H1 (cell line): ENCODE results near the gene BBX. TPM values are rescaled to one million over a fixed set of nuclear protein-coding genes. Genes with fewer than 3 reads are reported as not detected.

Source experiments
- RBBP5 ChIP-seq: IDR thresholded peaks from 2 replicates; pipeline ENCODE4 v1.7.1; 2012; ENCODE audit warnings: low read depth, mild to moderate bottlenecking, inconsistent platforms, low read length, moderate library complexity, borderline replicate concordance
- polyA plus RNA-seq, 7 experiments: library from polyadenylated mRNA; depleted of rRNA in 3 of 7; stranded (reverse) in 5 of 7; unstranded in 2 of 7; fragments of >200 nt in 5 of 7; fragments of 200-250 nt in 2 of 7; gene quantifications; 1 replicate in 5 of 7; 2 replicates in 1 of 7; 4 replicates in 1 of 7; pipeline versions ENCODE4 v1.2.1 to v1.2.3, GENCODE V29; 2011 to 2013; ENCODE audit warnings: missing spikeins in 2 of 7, mixed read lengths in 2 of 7
- total RNA-seq: library from RNA; stranded (reverse); fragmentation: NEBNext Ultra II Directional; extraction: Animal tissue kit (Norgen Biotek cat#: 25700); gene quantifications from 2 replicates; pipeline ENCODE4 v1.2.1, GENCODE V29; 2021

Gene BBX
- total and polyA plus RNA-seq, 2 of the 8 experiments (the other 6 are each of a cell fraction or from before 2014, with no cell fraction given) = 11.0 to 42.5 TPM

- TF ChIP-seq RBBP5 = no peak
Measured at GRCh38 chr3:107704477-107704876, 181.7 kb downstream of the BBX start (continued).
